SH-SY5Y (cell line): ENCODE data around the gene STAT3.

ENCODE experiments used
- GATA2 ChIP-seq: IDR thresholded peaks from 2 replicates; pipeline ENCODE4 v1.6.1; 2011; ENCODE audit warnings: mild to moderate bottlenecking, low read depth, low read length
- GATA3 ChIP-seq: IDR thresholded peaks from 2 replicates; pipeline ENCODE4 v1.6.1; 2011; ENCODE audit warnings: low read depth, mild to moderate bottlenecking, low read length, moderate library complexity

- no peak for TF ChIP-seq GATA3
- TF ChIP-seq GATA2: no peak
Observed at GRCh38 chr17:42403150-42403549, 14.9 kb upstream of the STAT3 start.
